Measurements from ENCODE around the gene SPNS1. TPM values are rescaled to one million over a fixed set of nuclear protein-coding genes. Genes with fewer than 3 reads are reported as not detected.
A peak's percentile ranks its signal among the peaks of the same experiment; 100 is the strongest.

The SPNS1 gene
- total and polyA plus RNA-seq, 2 of the 8 experiments (the other 6 are each of a cell fraction or from before 2014, with no cell fraction given) = 48.8 to 66.9 TPM

DNA sequence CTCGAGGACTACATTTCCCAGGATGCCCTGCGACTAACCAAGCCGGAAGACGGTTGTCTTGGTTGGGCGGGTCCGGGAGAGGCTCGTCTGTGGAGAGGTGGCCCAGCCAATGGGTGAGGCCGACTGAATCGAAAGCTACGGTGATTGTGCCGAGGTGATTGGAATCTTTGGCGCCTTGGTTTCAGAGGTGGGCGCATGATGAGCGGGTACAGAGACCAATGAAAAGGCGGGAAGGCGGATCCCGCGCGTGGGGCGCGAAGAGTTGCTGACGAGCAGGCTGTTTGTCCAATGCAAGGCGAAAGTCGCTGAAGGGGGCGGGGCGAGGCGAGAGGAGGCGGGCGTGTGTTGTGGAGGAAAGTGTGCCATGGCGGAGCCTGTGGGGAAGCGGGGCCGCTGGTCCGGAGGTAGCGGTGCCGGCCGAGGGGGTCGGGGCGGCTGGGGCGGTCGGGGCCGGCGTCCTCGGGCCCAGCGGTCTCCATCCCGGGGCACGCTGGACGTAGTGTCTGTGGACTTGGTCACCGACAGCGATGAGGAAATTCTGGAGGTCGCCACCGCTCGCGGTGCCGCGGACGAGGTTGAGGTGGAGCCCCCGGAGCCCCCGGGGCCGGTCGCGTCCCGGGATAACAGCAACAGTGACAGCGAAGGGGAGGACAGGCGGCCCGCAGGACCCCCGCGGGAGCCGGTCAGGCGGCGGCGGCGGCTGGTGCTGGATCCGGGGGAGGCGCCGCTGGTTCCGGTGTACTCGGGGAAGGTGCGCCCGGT, 23.7 kb upstream of the SPNS1 start, which contains the start of gene NFATC2IP (continued):
- TF ChIP-seq, protein P1, sequence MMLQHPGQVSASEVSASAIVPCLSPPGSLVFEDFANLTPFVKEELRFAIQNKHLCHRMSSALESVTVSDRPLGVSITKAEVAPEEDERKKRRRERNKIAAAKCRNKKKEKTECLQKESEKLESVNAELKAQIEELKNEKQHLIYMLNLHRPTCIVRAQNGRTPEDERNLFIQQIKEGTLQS (IDR thresholded peaks at IDR 0.05; ENCODE audit: insufficient read depth, low read depth, low read length) = no peak
- TF ChIP-seq CEBPB (IDR thresholded peaks at IDR 0.05; ENCODE audit: low read depth, low read length) = no peak
- no peak for TF ChIP-seq CBX5 (IDR thresholded peaks at IDR 0.05; ENCODE audit: low read depth, low read length)
- TF ChIP-seq RFX5 (IDR thresholded peaks at IDR 0.05; ENCODE audit: borderline replicate concordance, low read depth, low read length) = no peak
- TF ChIP-seq ASH2L (IDR thresholded peaks at IDR 0.05; ENCODE audit: low read length) = no peak
- no peak for TF ChIP-seq HDAC2 (IDR thresholded peaks at IDR 0.05; ENCODE audit: borderline replicate concordance in 1 of 2, low read depth in 2 of 2, low read length in 2 of 2)
- TF ChIP-seq EGR1 (IDR thresholded peaks at IDR 0.05; ENCODE audit: borderline replicate concordance, low read depth, low read length) = no peak
- no peak for TF ChIP-seq MAFK (IDR thresholded peaks at IDR 0.05; ENCODE audit: low read depth, low read length)
- TF ChIP-seq RNF2 (IDR thresholded peaks at IDR 0.05; ENCODE audit: borderline replicate concordance, low read depth, low read length, missing control alignments, poor library complexity, severe bottlenecking) = no peak
- no peak for TF ChIP-seq TEAD4 (IDR thresholded peaks at IDR 0.05; ENCODE audit: low read depth, low read length)
- peak; percentile 17 to 31; a peak in 1 of 4 replicates for TF ChIP-seq SIN3A (conservative IDR thresholded peaks at IDR 0.05 in 1 of 2, IDR thresholded peaks at IDR 0.05 in 1 of 2; ENCODE audit: low read depth in 1 of 2, low read length in 2 of 2)
- TF ChIP-seq EP300 (IDR thresholded peaks at IDR 0.05; ENCODE audit: borderline replicate concordance in 1 of 2, low read depth in 2 of 2, low read length in 2 of 2) = no peak
- TF ChIP-seq PHF8 (conservative IDR thresholded peaks at IDR 0.05; ENCODE audit: low read depth, low read length) = peak; percentile 79
- TF ChIP-seq GABPA (IDR thresholded peaks at IDR 0.05; ENCODE audit: borderline replicate concordance, insufficient read depth, low read length) = peak; percentile 88; the same call in 1 of the 2 replicates
- no peak for TF ChIP-seq JUND (IDR thresholded peaks at IDR 0.05; ENCODE audit: low read length)
- peak; percentile 71 for TF ChIP-seq SIX5 (IDR thresholded peaks at IDR 0.05; ENCODE audit: low read depth, low read length)
- TF ChIP-seq, protein P2, sequence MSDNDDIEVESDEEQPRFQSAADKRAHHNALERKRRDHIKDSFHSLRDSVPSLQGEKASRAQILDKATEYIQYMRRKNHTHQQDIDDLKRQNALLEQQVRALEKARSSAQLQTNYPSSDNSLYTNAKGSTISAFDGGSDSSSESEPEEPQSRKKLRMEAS (IDR thresholded peaks at IDR 0.05) = peak; percentile 41; the same call in 1 of the 2 replicates
- TF ChIP-seq TAF7 (optimal IDR thresholded peaks at IDR 0.05; ENCODE audit: borderline replicate concordance, low read depth, low read length) = peak; percentile 17
- TF ChIP-seq RAD21 (IDR thresholded peaks at IDR 0.05 in 1 of 2, conservative IDR thresholded peaks at IDR 0.05 in 1 of 2; ENCODE audit: low read depth in 2 of 2, low read length in 2 of 2) = no peak
- no peak for TF ChIP-seq RBBP5 (IDR thresholded peaks at IDR 0.05; ENCODE audit: borderline replicate concordance, low read depth, low read length)
- TF ChIP-seq HDAC6 (IDR thresholded peaks at IDR 0.05; ENCODE audit: low read depth, low read length) = no peak
- TF ChIP-seq CHD1 (IDR thresholded peaks at IDR 0.05; ENCODE audit: low read depth, low read length) = no peak

Measured in H1 (cell line).